Activated B cell treated with CpG ODN at 0.5 μM for 24 hours (primary cell): ENCODE data around the gene SHKBP1. TPM values are rescaled to one million over a fixed set of nuclear protein-coding genes. Genes with fewer than 3 reads are reported as not detected.
A peak's percentile ranks its signal among the peaks of the same experiment; 100 is the strongest.

ENCODE experiments used
- ATAC-seq: fragments of 200-7000 bp; cut with Tn5 transposase; one replicate; pipeline ENCODE4 v1.10.0; 2021; ENCODE audit warnings: low read depth, mild to moderate bottlenecking, moderate library complexity
- CTCF ChIA-PET: fragments of 350-600 bp; sonication (Branson Sonifier 250); formaldehyde crosslinking; loops from one replicate; lab custom pipeline; 2021; ENCODE audit warnings: antibody characterized with exemption; lab: Charles Lee
- POLR2A ChIA-PET: fragments of 350-600 bp; sonication (Branson Sonifier 250); formaldehyde crosslinking; loops from one replicate; lab custom pipeline; 2021; ENCODE audit warnings: antibody characterized with exemption; lab: Charles Lee
- DNase-seq: peaks from one replicate; pipeline ENCODE4 v3.0.0; 2022
- H3K27ac Mint-ChIP-seq: one replicate; pipeline ENCODE4 v1.8.0; 2020; ENCODE audit warnings: mixed read lengths
- H3K27me3 Mint-ChIP-seq: one replicate; pipeline ENCODE4 v1.8.0; 2021; ENCODE audit warnings: mixed read lengths
- H3K36me3 Mint-ChIP-seq: one replicate; pipeline ENCODE4 v1.8.0; 2021; ENCODE audit warnings: low read depth, mixed read lengths
- H3K4me1 Mint-ChIP-seq: one replicate; pipeline ENCODE4 v1.8.0; 2021; ENCODE audit warnings: mixed read lengths
- H3K4me3 Mint-ChIP-seq: one replicate; pipeline ENCODE4 v1.8.0; 2020; ENCODE audit warnings: mild to moderate bottlenecking, mixed read lengths
- H3K9me3 Mint-ChIP-seq: one replicate; pipeline ENCODE4 v1.8.0; 2020; ENCODE audit warnings: mixed read lengths
- intact Hi-C: fragments of 100-400 bp; cut with micrococcal nuclease; formaldehyde crosslinking; loops from one replicate; pipeline ENCODE4 v1.15.1; 2024
- total RNA-seq: library from RNA; stranded (reverse); gene quantifications from 2 replicates; pipeline ENCODE4 v1.2.3, GENCODE V29; 2022
- TF ChIP-seq, protein P1 (sequence below): fragments of 200-600 bp; IDR thresholded peaks from one replicate; pipeline ENCODE4 v1.8.0; 2022; ENCODE audit warnings: antibody characterized with exemption, mild to moderate bottlenecking

The SHKBP1 gene
- total RNA-seq, 1 donor from 2014 or later, result 213 TPM

DNA sequence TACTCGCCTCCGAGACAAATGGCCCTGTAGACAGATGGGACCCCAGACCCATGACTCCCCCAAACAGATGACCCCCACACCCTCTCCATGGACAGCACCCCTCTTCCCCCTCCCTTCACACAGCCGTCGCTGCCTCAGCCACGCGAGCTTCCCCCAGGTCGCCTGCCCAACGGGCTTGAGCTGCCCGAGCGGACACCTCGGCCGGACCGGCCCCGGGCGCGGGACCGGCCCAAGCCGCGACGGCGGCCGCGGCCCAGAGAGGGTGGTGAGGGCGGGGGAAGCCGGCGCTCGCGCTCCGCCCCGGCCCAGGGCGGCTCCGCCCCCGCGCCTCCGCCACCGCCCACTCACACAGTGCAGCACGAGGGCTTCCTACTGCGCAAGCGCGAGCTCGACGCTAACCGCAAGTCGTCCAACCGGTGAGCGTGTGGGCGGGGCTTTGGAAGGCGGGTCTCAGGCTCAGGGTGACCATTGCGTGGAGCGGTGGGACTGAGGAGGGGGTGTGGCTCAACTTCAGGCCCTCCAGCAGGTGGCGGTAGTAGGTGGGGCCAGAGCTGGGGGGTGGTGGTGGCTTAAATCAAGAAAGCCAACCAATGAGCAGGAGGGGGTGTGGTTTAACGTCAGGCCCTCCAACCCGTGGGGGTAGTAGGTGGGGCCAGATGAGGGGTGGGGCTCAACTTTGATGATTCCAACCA lies 6.2 kb upstream of the SHKBP1 start:
- intact Hi-C loops, result loop anchor here (1.0 to 5.0 kb wide), 8 partner anchors 10 to 286 kb away; partner anchors contain the start of genes AKT2, NUMBL and SERTAD3
- ChIA-PET CTCF (interaction anchor here (0.7 to 2.2 kb wide), 12 partner anchors 12 to 265 kb away, joined by 3 to 21 read pairs (median 5); partner anchors contain the start of genes BLVRB and LTBP4), POLR2A (interaction anchor here (0.6 to 2.4 kb wide), 25 partner anchors 8 to 1200 kb away, joined by 3 to 25 read pairs (median 5); partner anchors contain the start of genes AKT2, BLVRB, PSMC4 and RAB4B)
- Mint-ChIP-seq H3K9me3 (peaks cover 4% of the 10 kb centered on the region), H3K4me1 (peaks cover 22% of the 10 kb centered on the region), H3K27me3 (peaks cover 13% of the 10 kb centered on the region), H3K27ac (peak overlapping the region; percentile 81), H3K4me3 (peak overlapping the region; percentile 70), H3K36me3 (no peaks in the 10 kb centered on the region)
- TF ChIP-seq, protein P1, sequence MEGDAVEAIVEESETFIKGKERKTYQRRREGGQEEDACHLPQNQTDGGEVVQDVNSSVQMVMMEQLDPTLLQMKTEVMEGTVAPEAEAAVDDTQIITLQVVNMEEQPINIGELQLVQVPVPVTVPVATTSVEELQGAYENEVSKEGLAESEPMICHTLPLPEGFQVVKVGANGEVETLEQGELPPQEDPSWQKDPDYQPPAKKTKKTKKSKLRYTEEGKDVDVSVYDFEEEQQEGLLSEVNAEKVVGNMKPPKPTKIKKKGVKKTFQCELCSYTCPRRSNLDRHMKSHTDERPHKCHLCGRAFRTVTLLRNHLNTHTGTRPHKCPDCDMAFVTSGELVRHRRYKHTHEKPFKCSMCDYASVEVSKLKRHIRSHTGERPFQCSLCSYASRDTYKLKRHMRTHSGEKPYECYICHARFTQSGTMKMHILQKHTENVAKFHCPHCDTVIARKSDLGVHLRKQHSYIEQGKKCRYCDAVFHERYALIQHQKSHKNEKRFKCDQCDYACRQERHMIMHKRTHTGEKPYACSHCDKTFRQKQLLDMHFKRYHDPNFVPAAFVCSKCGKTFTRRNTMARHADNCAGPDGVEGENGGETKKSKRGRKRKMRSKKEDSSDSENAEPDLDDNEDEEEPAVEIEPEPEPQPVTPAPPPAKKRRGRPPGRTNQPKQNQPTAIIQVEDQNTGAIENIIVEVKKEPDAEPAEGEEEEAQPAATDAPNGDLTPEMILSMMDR, result no peak
- peak; percentile 95 for ATAC-seq
- DNase-seq, result peak; percentile 98

DNA sequence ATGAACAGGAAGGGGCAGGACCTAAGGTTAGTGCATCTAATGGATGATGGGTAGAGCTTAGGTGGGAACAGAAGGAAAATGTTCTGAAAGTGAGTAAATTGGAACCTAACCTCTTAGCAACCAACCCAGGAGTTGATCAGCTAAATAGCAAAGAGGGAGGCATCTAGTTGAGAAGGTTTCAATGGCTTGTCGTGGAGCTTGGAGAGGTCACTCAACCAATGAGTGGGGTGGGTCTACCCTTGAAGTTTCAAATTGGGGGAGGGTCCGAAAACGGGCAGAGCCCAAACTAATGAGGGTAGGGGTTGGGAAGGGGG lies 5.7 kb upstream of the SHKBP1 start:
- peaks cover 4% of the 10 kb centered on the region for H3K9me3 Mint-ChIP-seq
- H3K27me3 Mint-ChIP-seq, result peaks cover 9% of the 10 kb centered on the region
- no peaks in the 10 kb centered on the region for H3K36me3 Mint-ChIP-seq
- CTCF ChIA-PET, result interaction anchor here (0.6 to 2.2 kb wide), 11 partner anchors 12 to 266 kb away, joined by 3 to 21 read pairs (median 4); partner anchors contain the start of genes BLVRB and LTBP4
- POLR2A ChIA-PET, result interaction anchor here (0.6 to 2.4 kb wide), 19 partner anchors 9 to 1201 kb away, joined by 3 to 25 read pairs (median 4); partner anchors contain the start of genes AKT2, BLVRB, PSMC4 and RAB4B
- DNase-seq, result no peak
- TF ChIP-seq, protein P1, result no peak
- no peak for ATAC-seq
- intact Hi-C loops, result loop anchor here (2.0 to 5.0 kb wide), 3 partner anchors 64 to 286 kb away; partner anchors contain the start of genes AKT2 and NUMBL
- H3K4me1 Mint-ChIP-seq, result peaks cover 25% of the 10 kb centered on the region
- H3K27ac Mint-ChIP-seq, result peak overlapping the region; percentile 81
- peak overlapping the region; percentile 39 for H3K4me3 Mint-ChIP-seq

DNA sequence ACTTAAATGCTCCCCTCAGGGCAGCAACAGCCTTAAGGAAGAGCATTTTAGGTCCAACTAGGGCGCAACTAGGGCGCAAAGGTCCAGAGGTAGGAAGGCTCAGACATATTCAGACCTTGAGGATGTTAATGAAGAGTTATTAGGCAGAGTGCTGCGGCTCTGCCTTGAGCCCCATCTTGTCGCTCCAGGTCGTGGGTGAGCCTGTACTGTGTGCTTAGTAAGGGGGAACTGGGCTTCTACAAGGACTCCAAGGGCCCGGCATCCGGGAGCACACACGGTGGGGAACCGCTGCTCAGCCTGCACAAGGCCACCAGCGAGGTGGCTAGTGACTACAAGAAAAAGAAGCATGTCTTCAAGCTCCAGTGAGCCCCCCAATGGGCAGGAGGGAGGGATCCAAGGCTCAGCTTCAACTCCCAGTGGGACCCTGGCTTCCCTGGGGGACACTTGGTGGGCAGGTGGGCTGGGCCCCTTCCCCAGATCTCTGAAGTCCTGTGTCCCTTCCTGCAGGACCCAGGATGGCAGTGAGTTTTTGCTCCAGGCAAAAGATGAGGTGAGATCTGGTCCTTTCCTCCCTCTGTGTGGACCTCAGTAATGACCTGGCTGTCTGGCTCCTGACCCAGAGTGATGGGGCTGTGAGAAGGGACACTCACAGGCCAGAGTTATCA lies 4.7 kb upstream of the SHKBP1 start:
- peaks cover 4% of the 10 kb centered on the region for H3K9me3 Mint-ChIP-seq
- peaks cover 31% of the 10 kb centered on the region for H3K4me1 Mint-ChIP-seq
- H3K4me3 Mint-ChIP-seq, result no peak overlapping the region
- H3K27me3 Mint-ChIP-seq, result peaks cover 4% of the 10 kb centered on the region
- no peak overlapping the region for H3K27ac Mint-ChIP-seq
- intact Hi-C loops, result loop anchor here (2.0 to 5.0 kb wide), 3 partner anchors 63 to 287 kb away; partner anchors contain the start of genes AKT2 and NUMBL
- no peaks in the 10 kb centered on the region for H3K36me3 Mint-ChIP-seq
- TF ChIP-seq, protein P1, result no peak
- POLR2A ChIA-PET, result interaction anchor here (2.0 to 2.3 kb wide), 3 partner anchors 31 to 287 kb away, joined by 11 to 24 read pairs (median 19); partner anchors contain the start of gene AKT2
- no peak for DNase-seq
- no peak for ATAC-seq
- CTCF ChIA-PET, result interaction anchor here (2.0 kb wide), 1 partner anchor 63 kb away, joined by 18 read pairs; no protein-coding TSS in a partner anchor

DNA sequence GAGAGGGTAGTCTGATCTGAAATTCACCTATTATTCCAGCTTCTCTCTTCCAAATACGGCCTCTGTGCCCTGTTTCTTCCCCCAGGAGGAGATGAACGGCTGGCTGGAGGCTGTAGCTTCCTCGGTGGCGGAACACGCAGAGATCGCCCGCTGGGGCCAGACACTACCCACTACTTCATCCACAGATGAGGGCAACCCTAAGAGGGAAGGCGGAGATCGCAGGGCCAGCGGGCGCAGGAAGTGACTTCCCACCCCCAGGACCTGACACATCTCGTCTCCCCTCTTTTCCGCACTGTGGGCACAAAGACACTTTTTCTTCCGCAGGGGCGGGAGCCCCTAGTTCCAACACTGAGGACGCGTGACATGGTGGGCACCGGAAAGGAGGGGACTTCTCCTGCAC lies 1.3 kb upstream of the SHKBP1 start:
- ATAC-seq (no peak), DNase-seq (no peak)
- Mint-ChIP-seq H3K27ac (no peak overlapping the region), H3K4me1 (peaks cover 39% of the 10 kb centered on the region), H3K36me3 (peaks cover 22% of the 10 kb centered on the region), H3K4me3 (peak overlapping the region; percentile 56), H3K27me3 (no peaks in the 10 kb centered on the region), H3K9me3 (peaks cover 4% of the 10 kb centered on the region)
- intact Hi-C loops, result no loop called here
- TF ChIP-seq, protein P1, result no peak
- ChIA-PET POLR2A (interaction anchor here (1.0 to 1.6 kb wide), 3 partner anchors 28 to 38 kb away, joined by 4 to 8 read pairs (median 7); no protein-coding TSS in a partner anchor), CTCF (interaction anchor here (1.0 to 1.4 kb wide), 4 partner anchors 24 to 30 kb away, joined by 3 to 5 read pairs (median 3); no protein-coding TSS in a partner anchor)
